ENCODE data around the gene BRME1.

DNA sequence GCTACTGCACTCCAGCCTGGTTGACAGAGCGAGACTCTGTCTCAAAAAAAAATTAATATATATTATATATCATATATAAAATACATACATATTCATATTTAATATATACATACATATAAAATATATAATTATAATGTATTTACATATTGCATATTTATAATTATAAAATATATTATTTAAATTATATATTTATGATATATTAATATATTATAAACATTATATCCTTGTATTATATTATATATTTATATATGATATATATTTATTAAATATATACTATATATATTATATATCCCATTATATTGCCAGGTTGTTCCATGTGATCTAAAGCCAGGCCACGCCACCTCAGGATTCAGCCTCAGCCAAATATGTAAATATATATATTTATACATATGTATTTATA lies 9.7 kb downstream of the BRME1 start:
- TF ChIP-seq REST (IDR thresholded peaks at IDR 0.05; ENCODE audit: low read depth) (no peak), FOXM1 (IDR thresholded peaks at IDR 0.05; ENCODE audit: borderline replicate concordance, low read depth) (no peak), NFIC (IDR thresholded peaks at IDR 0.05) (no peak), TAF1 (IDR thresholded peaks at IDR 0.05; ENCODE audit: low read depth) (no peak), EP300 (IDR thresholded peaks at IDR 0.05; ENCODE audit: borderline replicate concordance) (no peak), ZBTB7A (IDR thresholded peaks at IDR 0.05; ENCODE audit: low read depth) (no peak), RAD21 (IDR thresholded peaks at IDR 0.05; ENCODE audit: low read depth) (no peak), MAX (IDR thresholded peaks at IDR 0.05) (no peak), EGR1 (IDR thresholded peaks at IDR 0.05) (no peak), YY1 (IDR thresholded peaks at IDR 0.05; ENCODE audit: low read depth) (no peak), CEBPB (IDR thresholded peaks at IDR 0.05) (no peak), CREB1 (IDR thresholded peaks at IDR 0.05; ENCODE audit: low read depth) (no peak), TEAD4 (IDR thresholded peaks at IDR 0.05) (no peak), TCF12 (IDR thresholded peaks at IDR 0.05; ENCODE audit: low read depth) (no peak)

Data from Ishikawa (cell line).